Mesothelial cell of epicardium (in vitro differentiated cells): ENCODE results near the gene ZNF431. TPM values are rescaled to one million over a fixed set of nuclear protein-coding genes. Genes with fewer than 3 reads are reported as not detected.
A peak's percentile ranks its signal among the peaks of the same experiment; 100 is the strongest.

Experiments
- DNase-seq, 2 experiments: peaks; one replicate each; pipeline ENCODE4 v3.0.0; 2021; ENCODE audit warnings: low spot score in 2 of 2; ENCODE audit not compliant: unreplicated experiment in 2 of 2
- H3K27ac Mint-ChIP-seq: 2 replicates; pipeline ENCODE4 v1.8.0; 2021; ENCODE audit warnings: mixed read lengths
- H3K27me3 Mint-ChIP-seq: 2 replicates; pipeline ENCODE4 v1.8.0; 2021; ENCODE audit warnings: low read depth, mixed read lengths
- H3K36me3 Mint-ChIP-seq: 2 replicates; pipeline ENCODE4 v1.8.0; 2021; ENCODE audit warnings: mixed read lengths
- H3K4me1 Mint-ChIP-seq: 2 replicates; pipeline ENCODE4 v1.8.0; 2021; ENCODE audit warnings: mixed read lengths
- H3K4me3 Mint-ChIP-seq: 2 replicates; pipeline ENCODE4 v1.8.0; 2021; ENCODE audit warnings: mild to moderate bottlenecking, moderate library complexity, mixed read lengths
- H3K9me3 Mint-ChIP-seq: 2 replicates; pipeline ENCODE4 v1.8.0; 2021; ENCODE audit warnings: mixed read lengths
- CTCF ChIP-seq: fragments of 200-600 bp; sonication (generic); IDR thresholded peaks from one replicate; pipeline ENCODE4 v1.5.0; 2021; ENCODE audit warnings: antibody characterized with exemption; ENCODE audit not compliant: unreplicated experiment
- total RNA-seq: library from RNA; stranded (reverse); gene quantifications from 3 replicates; pipeline ENCODE4 v1.2.1, GENCODE V29; 2021

The ZNF431 gene
- total RNA-seq, 1 donor from 2014 or later = 39.4 TPM

- Mint-ChIP-seq H3K4me3 (no peak overlapping the region), H3K27ac (no peak overlapping the region), H3K36me3 (peaks cover 57% of the 10 kb centered on the region), H3K4me1 (no peaks in the 10 kb centered on the region), H3K27me3 (no peaks in the 10 kb centered on the region), H3K9me3 (peaks cover 27% of the 10 kb centered on the region)
- no peak for TF ChIP-seq CTCF
- no peak for DNase-seq
Measured at GRCh38 chr19:21109116-21109515, 32.7 kb upstream of the ZNF431 start.

- H3K27ac Mint-ChIP-seq = no peak overlapping the region
- no peaks in the 10 kb centered on the region for H3K27me3 Mint-ChIP-seq
- no peak for DNase-seq
- peaks cover 62% of the 10 kb centered on the region for H3K36me3 Mint-ChIP-seq
- H3K9me3 Mint-ChIP-seq = peaks cover 35% of the 10 kb centered on the region
- H3K4me1 Mint-ChIP-seq = no peaks in the 10 kb centered on the region
- no peak overlapping the region for H3K4me3 Mint-ChIP-seq
- TF ChIP-seq CTCF = no peak
Measured at GRCh38 chr19:21110183-21110582, 31.7 kb upstream of the ZNF431 start.

- H3K36me3 Mint-ChIP-seq = peaks cover 74% of the 10 kb centered on the region
- H3K9me3 Mint-ChIP-seq = peaks cover 50% of the 10 kb centered on the region
- H3K27me3 Mint-ChIP-seq = no peaks in the 10 kb centered on the region
- H3K27ac Mint-ChIP-seq = no peak overlapping the region
- no peak overlapping the region for H3K4me3 Mint-ChIP-seq
- no peak for DNase-seq
- TF ChIP-seq CTCF = no peak
- H3K4me1 Mint-ChIP-seq = no peaks in the 10 kb centered on the region
Measured at GRCh38 chr19:21115430-21115829, 26.4 kb upstream of the ZNF431 start.

- H3K9me3 Mint-ChIP-seq = peaks cover 39% of the 10 kb centered on the region
- no peaks in the 10 kb centered on the region for H3K4me1 Mint-ChIP-seq
- no peak overlapping the region for H3K4me3 Mint-ChIP-seq
- H3K27me3 Mint-ChIP-seq = no peaks in the 10 kb centered on the region
- peaks cover 61% of the 10 kb centered on the region for H3K36me3 Mint-ChIP-seq
- H3K27ac Mint-ChIP-seq = peak overlapping the region; percentile 48
- no peak for TF ChIP-seq CTCF
- DNase-seq = no peak
Measured at GRCh38 chr19:21117041-21117907, 24.6 kb upstream of the ZNF431 start.

- H3K4me1 Mint-ChIP-seq = peaks cover 37% of the 10 kb centered on the region
- H3K27ac Mint-ChIP-seq = no peak overlapping the region
- H3K9me3 Mint-ChIP-seq = peaks cover 21% of the 10 kb centered on the region
- H3K27me3 Mint-ChIP-seq = no peaks in the 10 kb centered on the region
- H3K4me3 Mint-ChIP-seq = no peak overlapping the region
- DNase-seq = no peak
- TF ChIP-seq CTCF = no peak
- H3K36me3 Mint-ChIP-seq = peaks cover 29% of the 10 kb centered on the region
Measured at GRCh38 chr19:21126078-21126477, 15.8 kb upstream of the ZNF431 start.
